Left ventricle myocardium inferior (tissue), 1 donor: ENCODE results near the gene FLT3LG. TPM values are rescaled to one million over a fixed set of nuclear protein-coding genes. Genes with fewer than 3 reads are reported as not detected.
"Not testable (repeated sequence)": the region's sequence is repeated elsewhere in the genome, so short reads cannot be mapped to it uniquely, and the experiment has no call there.

Experiments used
- DNase-seq: peaks from one replicate; pipeline ENCODE4 v3.0.0-alpha.2; 2020
- H3K27ac ChIP-seq: fragments of 200-600 bp; replicated peaks from 2 replicates; pipeline ENCODE4 v1.8.0; 2021
- H3K27me3 ChIP-seq: fragments of 200-600 bp; 2 replicates; pipeline ENCODE4 v1.8.0; 2021; ENCODE audit warnings: low read depth
- H3K36me3 ChIP-seq: fragments of 200-600 bp; 2 replicates; pipeline ENCODE4 v1.8.0; 2021
- H3K4me1 ChIP-seq: fragments of 200-600 bp; 2 replicates; pipeline ENCODE4 v1.8.0; 2021
- H3K4me3 ChIP-seq: fragments of 200-600 bp; 2 replicates; pipeline ENCODE4 v1.8.0; 2021; ENCODE audit warnings: mild to moderate bottlenecking, moderate library complexity
- H3K9me3 ChIP-seq: fragments of 200-600 bp; replicated peaks from 2 replicates; pipeline ENCODE4 v1.8.0; 2021
- intact Hi-C: fragments of 100-400 bp; cut with micrococcal nuclease; formaldehyde crosslinking; loops from one replicate; pipeline ENCODE4 v1.11.0; 2022
- total RNA-seq: library from RNA; stranded (reverse); fragmentation: NEBNext Ultra II Directional; extraction: Animal tissue kit (Norgen Biotek cat#: 25700); gene quantifications from one replicate; pipeline ENCODE4 v1.2.1, GENCODE V29; 2021
- TF ChIP-seq, protein P1 (sequence below): fragments of 200-600 bp; IDR thresholded peaks from 2 replicates; pipeline ENCODE4 v1.8.0; 2021; ENCODE audit warnings: antibody characterized with exemption, mild to moderate bottlenecking, borderline replicate concordance
- donor health status: DM: no; HTN: yes; CAD: no; lungs with severe emphysema.

Gene FLT3LG
- total RNA-seq, 1 donor from 2014 or later = 3.1 TPM

DNA sequence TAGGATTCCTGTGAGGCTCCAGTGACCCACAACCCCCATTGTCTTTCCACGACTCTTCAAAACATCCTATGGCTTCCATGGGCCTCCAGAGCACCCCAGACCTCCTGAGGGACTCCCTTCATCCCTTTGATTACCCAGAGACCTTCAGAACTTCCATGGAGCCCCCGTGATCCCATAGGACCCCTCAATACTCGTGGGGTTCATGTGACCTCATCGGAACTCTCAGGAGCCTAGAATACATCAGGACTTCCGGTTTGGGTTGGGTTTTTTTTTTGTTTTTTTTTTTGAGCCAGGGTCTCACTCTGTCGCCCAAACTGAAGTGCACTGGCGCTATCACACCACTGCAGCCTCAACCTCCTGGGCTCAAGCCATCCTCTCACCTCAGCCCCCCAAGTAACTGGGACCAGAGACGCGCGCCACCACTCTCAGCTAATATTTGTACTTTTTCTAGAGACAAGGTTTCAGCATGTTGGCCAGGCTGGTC is 20.2 kb upstream of the FLT3LG start:
- Histone ChIP-seq H3K4me1 (peaks cover 56% of the 10 kb centered on the region), H3K27me3 (no peaks in the 10 kb centered on the region), H3K36me3 (peaks cover 7% of the 10 kb centered on the region), H3K4me3 (peak overlapping the region; percentile 70), H3K9me3 (no peaks in the 10 kb centered on the region), H3K27ac (peak overlapping the region; percentile 99)
- intact Hi-C loops = no loop called here
- DNase-seq = no peak
- TF ChIP-seq, protein P1, sequence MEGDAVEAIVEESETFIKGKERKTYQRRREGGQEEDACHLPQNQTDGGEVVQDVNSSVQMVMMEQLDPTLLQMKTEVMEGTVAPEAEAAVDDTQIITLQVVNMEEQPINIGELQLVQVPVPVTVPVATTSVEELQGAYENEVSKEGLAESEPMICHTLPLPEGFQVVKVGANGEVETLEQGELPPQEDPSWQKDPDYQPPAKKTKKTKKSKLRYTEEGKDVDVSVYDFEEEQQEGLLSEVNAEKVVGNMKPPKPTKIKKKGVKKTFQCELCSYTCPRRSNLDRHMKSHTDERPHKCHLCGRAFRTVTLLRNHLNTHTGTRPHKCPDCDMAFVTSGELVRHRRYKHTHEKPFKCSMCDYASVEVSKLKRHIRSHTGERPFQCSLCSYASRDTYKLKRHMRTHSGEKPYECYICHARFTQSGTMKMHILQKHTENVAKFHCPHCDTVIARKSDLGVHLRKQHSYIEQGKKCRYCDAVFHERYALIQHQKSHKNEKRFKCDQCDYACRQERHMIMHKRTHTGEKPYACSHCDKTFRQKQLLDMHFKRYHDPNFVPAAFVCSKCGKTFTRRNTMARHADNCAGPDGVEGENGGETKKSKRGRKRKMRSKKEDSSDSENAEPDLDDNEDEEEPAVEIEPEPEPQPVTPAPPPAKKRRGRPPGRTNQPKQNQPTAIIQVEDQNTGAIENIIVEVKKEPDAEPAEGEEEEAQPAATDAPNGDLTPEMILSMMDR = no peak

DNA sequence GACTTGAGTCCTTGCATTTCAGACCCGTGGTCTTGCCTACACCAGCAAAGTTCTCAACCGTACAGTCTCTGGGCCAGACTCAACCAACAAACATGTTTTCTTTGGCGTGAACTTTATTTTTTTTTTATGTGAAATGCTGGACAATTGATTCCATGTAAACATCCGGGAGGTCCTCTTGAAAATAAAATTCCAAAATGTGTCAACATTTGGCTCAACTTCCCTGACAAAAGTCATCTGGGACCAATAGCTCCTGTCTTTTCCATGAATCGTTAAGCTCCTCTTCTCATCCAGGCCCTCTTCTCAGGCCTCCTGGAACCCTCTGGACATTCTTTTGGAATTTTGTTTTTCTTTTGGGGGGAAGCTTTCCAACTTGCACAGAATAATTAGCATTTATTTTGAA is 18.2 kb upstream of the FLT3LG start:
- peaks cover 17% of the 10 kb centered on the region for H3K36me3 ChIP-seq
- H3K4me3 ChIP-seq = no peak overlapping the region
- DNase-seq = no peak
- TF ChIP-seq, protein P1 = no peak
- intact Hi-C loops = no loop called here
- H3K9me3 ChIP-seq = no peaks in the 10 kb centered on the region
- H3K27ac ChIP-seq = peak overlapping the region; percentile 99
- H3K27me3 ChIP-seq = no peaks in the 10 kb centered on the region
- peaks cover 56% of the 10 kb centered on the region for H3K4me1 ChIP-seq

DNA sequence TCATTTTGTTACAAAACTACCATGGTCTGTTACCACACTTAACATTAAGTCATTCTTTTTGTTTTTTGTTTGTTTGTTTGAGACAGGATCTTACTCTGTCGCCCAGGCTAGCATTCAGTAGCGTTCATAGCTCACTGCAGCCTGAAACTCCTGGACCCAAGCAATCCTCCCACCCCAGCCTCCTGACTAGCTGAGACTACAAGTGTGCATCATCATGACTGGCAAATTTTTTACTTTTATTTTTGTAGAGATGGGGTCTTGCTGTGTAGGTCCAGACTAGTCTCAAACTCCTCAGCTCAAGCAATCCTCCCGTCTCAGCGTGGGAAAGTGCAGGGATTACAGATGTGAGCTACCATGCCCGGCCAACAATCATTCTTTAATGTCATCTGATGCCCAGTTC is 17.7 kb upstream of the FLT3LG start:
- intact Hi-C loops = no loop called here
- Histone ChIP-seq H3K36me3 (peaks cover 17% of the 10 kb centered on the region), H3K9me3 (no peaks in the 10 kb centered on the region), H3K27ac (peak overlapping the region; percentile 99), H3K27me3 (no peaks in the 10 kb centered on the region), H3K4me3 (no peak overlapping the region), H3K4me1 (peaks cover 52% of the 10 kb centered on the region)
- DNase-seq = no peak
- TF ChIP-seq, protein P1 = no peak

DNA sequence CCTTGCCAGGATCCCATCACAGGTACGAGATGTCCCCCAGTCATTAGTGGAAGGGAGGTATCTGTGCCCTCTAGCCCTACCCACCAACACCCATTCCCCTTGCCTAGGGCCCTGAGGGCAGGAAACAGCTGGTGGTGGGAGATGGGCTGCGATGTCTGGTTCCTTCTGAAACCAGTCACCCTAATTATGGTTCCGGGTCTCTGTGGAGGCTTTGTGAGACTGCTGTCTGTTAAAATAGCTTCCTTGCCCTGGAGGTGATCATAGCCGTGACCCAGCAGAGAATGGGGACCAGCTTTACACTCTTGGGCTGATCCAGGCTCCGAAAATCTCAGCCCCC is 15.5 kb upstream of the FLT3LG start:
- no peak for DNase-seq
- H3K9me3 ChIP-seq = no peaks in the 10 kb centered on the region
- H3K27me3 ChIP-seq = no peaks in the 10 kb centered on the region
- H3K36me3 ChIP-seq = peaks cover 17% of the 10 kb centered on the region
- peak overlapping the region; percentile 99 for H3K27ac ChIP-seq
- peaks cover 36% of the 10 kb centered on the region for H3K4me1 ChIP-seq
- no peak overlapping the region for H3K4me3 ChIP-seq
- intact Hi-C loops = no loop called here
- TF ChIP-seq, protein P1 = no peak

DNA sequence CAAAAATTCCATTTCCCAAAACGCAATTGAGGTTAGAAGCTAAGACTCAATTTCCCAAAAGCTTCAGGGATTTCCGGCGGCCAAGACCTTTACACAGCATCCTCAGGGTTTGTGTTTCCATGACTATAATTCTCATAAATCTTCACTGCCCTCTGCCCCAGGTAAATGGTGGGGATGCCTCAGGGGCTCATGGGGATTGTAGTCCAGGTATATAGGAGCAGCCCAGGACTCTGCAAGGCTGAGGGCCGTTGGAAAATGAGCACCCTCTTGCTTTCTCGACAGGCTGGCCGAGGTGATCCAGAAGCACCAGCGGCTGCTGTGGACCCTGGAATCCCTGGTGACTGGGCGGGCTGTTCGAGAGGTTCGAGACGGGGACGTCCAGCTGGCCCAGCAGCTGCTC is 14.6 kb upstream of the FLT3LG start:
- TF ChIP-seq, protein P1 = no peak
- no peaks in the 10 kb centered on the region for H3K9me3 ChIP-seq
- no peak overlapping the region for H3K27ac ChIP-seq
- no peak for DNase-seq
- no peak overlapping the region for H3K4me3 ChIP-seq
- no peaks in the 10 kb centered on the region for H3K27me3 ChIP-seq
- intact Hi-C loops = no loop called here
- peaks cover 22% of the 10 kb centered on the region for H3K36me3 ChIP-seq
- H3K4me1 ChIP-seq = peaks cover 27% of the 10 kb centered on the region

DNA sequence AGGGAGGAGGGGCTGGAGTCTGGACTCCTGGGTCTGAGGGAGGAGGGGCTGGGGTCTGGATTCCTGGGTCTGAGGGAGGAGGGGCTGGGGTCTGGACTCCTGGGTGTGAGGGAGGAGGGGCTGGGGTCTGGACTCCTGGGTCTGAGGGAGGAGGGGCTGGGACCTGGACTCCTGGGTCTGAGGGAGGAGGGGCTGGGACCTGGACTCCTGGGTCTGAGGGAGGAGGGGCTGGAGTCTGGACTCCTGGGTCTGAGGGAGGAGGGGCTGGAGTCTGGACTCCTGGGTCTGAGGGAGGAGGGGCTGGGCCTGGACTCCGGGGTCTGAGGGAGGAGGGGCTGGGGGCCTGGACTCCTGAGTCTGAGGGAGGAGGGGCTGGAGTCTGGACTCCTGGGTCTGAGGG is 12.9 kb upstream of the FLT3LG start:
- H3K9me3 ChIP-seq, DNase-seq, intact Hi-C loops, H3K27me3 ChIP-seq, H3K4me3 ChIP-seq, H3K27ac ChIP-seq: not testable (repeated sequence)
- H3K4me1 ChIP-seq = peaks cover 21% of the 10 kb centered on the region
- H3K36me3 ChIP-seq = peaks cover 33% of the 10 kb centered on the region
